HepG2 (cell line): ENCODE results near the gene C1orf115. TPM values are rescaled to one million over a fixed set of nuclear protein-coding genes. Genes with fewer than 3 reads are reported as not detected.
A peak's percentile ranks its signal among the peaks of the same experiment; 100 is the strongest.

Experiments
- CBX2 ChIP-seq, 2 experiments: fragments of 200-600 bp in 1 of 2; sonication (generic); formaldehyde crosslinking in 1 of 2; IDR thresholded peaks; 2 replicates each; pipeline versions ENCODE4 v1.7.0 to v1.8.1; 2018 to 2022; ENCODE audit warnings: low read depth in 2 of 2, low read length in 1 of 2, mild to moderate bottlenecking in 1 of 2, missing genetic modification reagents in 1 of 2
- DNMT1 ChIP-seq: sonication (generic); formaldehyde crosslinking; IDR thresholded peaks from 2 replicates; pipeline ENCODE4 v1.5.1; 2020; ENCODE audit warnings: mild to moderate bottlenecking, missing genetic modification reagents
- GTF3A ChIP-seq: sonication (generic); formaldehyde crosslinking; conservative IDR thresholded peaks from 2 replicates; pipeline ENCODE4 v1.4.0; 2020; ENCODE audit warnings: mild to moderate bottlenecking, missing genetic modification reagents
- MNT ChIP-seq: fragments of 450-650 bp; IDR thresholded peaks from 2 replicates; pipeline ENCODE4 v1.6.1; 2016
- SALL2 ChIP-seq: sonication (generic); formaldehyde crosslinking; IDR thresholded peaks from 2 replicates; pipeline ENCODE4 v1.8.1; 2023; ENCODE audit warnings: mild to moderate bottlenecking, missing genetic modification reagents, inconsistent platforms
- SMARCE1 ChIP-seq: fragments of 450-650 bp; IDR thresholded peaks from 2 replicates; pipeline ENCODE4 v1.6.1; 2017; ENCODE audit warnings: borderline replicate concordance
- ZBED4 ChIP-seq: sonication (generic); formaldehyde crosslinking; IDR thresholded peaks from 2 replicates; pipeline ENCODE4 v1.4.0; 2020; ENCODE audit warnings: missing genetic modification reagents, borderline replicate concordance
- ZBTB43 ChIP-seq: sonication (generic); formaldehyde crosslinking; conservative IDR thresholded peaks from 2 replicates; pipeline ENCODE4 v1.4.0; 2020; ENCODE audit warnings: missing genetic modification reagents
- ZNF318 ChIP-seq: sonication (generic); formaldehyde crosslinking; IDR thresholded peaks from 2 replicates; pipeline ENCODE4 v1.4.0; 2020; ENCODE audit warnings: mild to moderate bottlenecking, missing genetic modification reagents
- ZNF33A ChIP-seq: sonication (generic); formaldehyde crosslinking; IDR thresholded peaks from 2 replicates; pipeline ENCODE4 v1.5.1; 2020; ENCODE audit warnings: missing genetic modification reagents, mild to moderate bottlenecking, moderate library complexity, borderline replicate concordance
- ZNF350 ChIP-seq: sonication (generic); formaldehyde crosslinking; IDR thresholded peaks from 2 replicates; pipeline ENCODE4 v1.4.0; 2020; ENCODE audit warnings: mild to moderate bottlenecking, low read depth, missing genetic modification reagents, borderline replicate concordance
- ZNF547 ChIP-seq: sonication (generic); formaldehyde crosslinking; IDR thresholded peaks from 2 replicates; pipeline ENCODE4 v1.5.1; 2020; ENCODE audit warnings: mild to moderate bottlenecking, missing genetic modification reagents
- ZNF660 ChIP-seq: sonication (generic); formaldehyde crosslinking; IDR thresholded peaks from 2 replicates; pipeline ENCODE4 v1.5.1; 2020; ENCODE audit warnings: mild to moderate bottlenecking, low read depth, missing genetic modification reagents, borderline replicate concordance
- polyA plus RNA-seq, 8 experiments: library from polyadenylated mRNA; depleted of rRNA in 3 of 8; stranded (reverse) in 7 of 8; unstranded in 1 of 8; fragments of >200 nt; fragmentation: Illumina TruSeq in 4 of 8; extraction: Trizol in 4 of 8; gene quantifications; 2 replicates each; pipeline versions ENCODE4 v1.2.1 to v1.2.3, GENCODE V29; 2011 to 2016; ENCODE audit warnings: low read depth in 4 of 8, missing spikeins in 1 of 8, mixed read lengths in 1 of 8; ENCODE audit not compliant: insufficient read depth in 1 of 8
- total RNA-seq, 5 experiments: library from RNA; depleted of rRNA; stranded (reverse); fragments of >200 nt; fragmentation: Illumina TruSeq; extraction: Trizol; gene quantifications; 2 replicates each; pipeline ENCODE4 v1.2.3, GENCODE V29; 2016; ENCODE audit warnings: low read depth in 1 of 5

C1orf115 gene
- total and polyA plus RNA-seq, 2 of the 13 experiments (the other 11 are each of a cell fraction or from before 2014, with no cell fraction given), result 25.2 to 85.9 TPM

GRCh38 chr1:220734571-220735326 lies 44.6 kb downstream of the C1orf115 start (continued):
- TF ChIP-seq ZNF660 (no peak), MNT (peak; percentile 47), SALL2 (no peak), ZNF350 (CRISPR knock-in tag) (no peak), ZNF33A (no peak), GTF3A (CRISPR knock-in tag) (no peak), ZBTB43 (no peak), CBX2 (IDR thresholded peaks at IDR 0.05; ENCODE audit: low read depth, low read length) (no peak), CBX2 (CRISPR knock-in tag; IDR thresholded peaks at IDR 0.05; ENCODE audit: low read depth) (no peak), ZBED4 (CRISPR knock-in tag) (0 out of 2 replicates have a peak, but pooled peaks have one; percentile 44), ZNF547 (CRISPR knock-in tag) (no peak), DNMT1 (no peak), SMARCE1 (no peak), ZNF318 (CRISPR knock-in tag) (no peak)
